K562 (cell line): Measurements from ENCODE around the gene SH3BGRL3. TPM values are rescaled to one million over a fixed set of nuclear protein-coding genes. Genes with fewer than 3 reads are reported as not detected.

ENCODE experiments used
- BCOR ChIP-seq: fragments of 450-650 bp; IDR thresholded peaks from 2 replicates; pipeline ENCODE4 v1.6.1; 2016
- MYNN ChIP-seq, 2 experiments: sonication (generic); formaldehyde crosslinking in 1 of 2; IDR thresholded peaks; 2 replicates each; pipeline versions ENCODE4 v1.5.0 to v1.6.1; 2016 to 2020; ENCODE audit warnings: antibody characterized with exemption in 1 of 2, missing genetic modification reagents in 1 of 2
- NCOA2 ChIP-seq, 2 experiments: fragments of 450-650 bp; IDR thresholded peaks; 2 replicates each; pipeline ENCODE4 v1.6.1; 2018; ENCODE audit warnings: mild to moderate bottlenecking in 2 of 2, moderate library complexity in 1 of 2; ENCODE audit not compliant: partially characterized antibody in 2 of 2
- PPARD ChIP-seq: fragments of 250-450 bp; sonication (Bioruptor Pico); IDR thresholded peaks from 2 replicates; pipeline ENCODE4 v1.8.0; 2022; ENCODE audit warnings: inconsistent platforms, mild to moderate bottlenecking, moderate library complexity
- ZKSCAN1 ChIP-seq: fragments of 150-350 bp; IDR thresholded peaks from 2 replicates; pipeline ENCODE4 v1.6.1; 2016; ENCODE audit warnings: low read depth, low read length
- ZNF133 ChIP-seq: fragments of 250-450 bp; sonication (Bioruptor Pico); IDR thresholded peaks from 2 replicates; pipeline ENCODE4 v1.4.0; 2020; ENCODE audit warnings: mild to moderate bottlenecking
- ZNF143 ChIP-seq: sonication (generic); formaldehyde crosslinking; IDR thresholded peaks from 2 replicates; pipeline ENCODE4 v1.9.0; 2022; ENCODE audit warnings: mild to moderate bottlenecking, missing genetic modification reagents
- polyA plus RNA-seq, 8 experiments: library from polyadenylated mRNA; depleted of rRNA in 4 of 8; stranded (reverse) in 5 of 8; unstranded in 3 of 8; fragments of >200 nt; fragmentation: Nextera tagmentation in 2 of 8; fragmentation: Illumina TruSeq in 1 of 8; extraction: Ambion mirVana in 2 of 8; extraction: Trizol in 1 of 8; gene quantifications; 2 replicates each; pipeline versions ENCODE4 v1.2.1 to v1.2.3, GENCODE V29; 2011 to 2014; ENCODE audit warnings: inconsistent platforms in 1 of 8, missing spikeins in 1 of 8
- total RNA-seq, 7 experiments: library from RNA; depleted of rRNA in 6 of 7; stranded (reverse); fragments of >200 nt in 6 of 7; fragmentation: Illumina TruSeq in 2 of 7; extraction: Trizol in 2 of 7; gene quantifications; 2 replicates each; pipeline versions ENCODE4 v1.2.1 to v1.2.3, GENCODE V29; 2011 to 2021; ENCODE audit warnings: low replicate concordance in 1 of 7
- TF ChIP-seq, protein P1 (sequence below): fragments of 150-350 bp; conservative IDR thresholded peaks from 2 replicates; pipeline ENCODE4 v1.6.1; 2014; ENCODE audit warnings: low read length
- TF ChIP-seq, protein P2 (sequence below), 2 experiments: fragments of 450-650 bp; conservative IDR thresholded peaks; 2 replicates each; pipeline ENCODE4 v1.6.1; 2017; ENCODE audit warnings: mild to moderate bottlenecking in 2 of 2, moderate library complexity in 2 of 2
- TF ChIP-seq, protein P3 (sequence below): fragments of 450-650 bp; IDR thresholded peaks from 2 replicates; pipeline ENCODE4 v1.6.1; 2017; ENCODE audit warnings: antibody characterized with exemption, mild to moderate bottlenecking
- TF ChIP-seq, protein P4 (sequence below), 2 experiments: fragments of 450-650 bp; formaldehyde crosslinking in 1 of 2; IDR thresholded peaks; 2 replicates each; pipeline versions ENCODE4 v1.4.0 to v1.6.1; 2014 to 2020; ENCODE audit warnings: mild to moderate bottlenecking in 2 of 2, borderline replicate concordance in 1 of 2, low read depth in 1 of 2

SH3BGRL3 gene
- total and polyA plus RNA-seq, 9 of the 15 experiments (the other 6 are each of a cell fraction or from before 2014, with no cell fraction given) = 30.3 to 140 (median 54.2) TPM

DNA sequence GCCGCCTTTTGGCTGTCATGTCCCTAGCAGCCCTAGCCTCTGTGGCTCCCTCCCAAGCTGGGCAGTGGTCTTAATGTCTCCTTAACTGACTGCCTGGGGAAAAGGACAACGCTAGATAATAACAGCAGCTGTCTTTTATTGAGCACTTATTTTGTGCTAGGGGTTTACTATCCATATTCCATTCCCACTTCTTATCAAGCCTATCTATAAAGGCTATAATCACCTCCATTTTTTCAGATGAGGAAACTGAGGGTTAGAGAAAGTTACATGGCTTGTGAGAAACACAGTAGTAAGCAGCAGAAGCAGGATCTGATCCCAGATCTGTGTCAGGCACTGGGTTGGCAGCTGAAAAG is 6.2 kb downstream of the SH3BGRL3 start (continued):
- TF ChIP-seq, protein P1, sequence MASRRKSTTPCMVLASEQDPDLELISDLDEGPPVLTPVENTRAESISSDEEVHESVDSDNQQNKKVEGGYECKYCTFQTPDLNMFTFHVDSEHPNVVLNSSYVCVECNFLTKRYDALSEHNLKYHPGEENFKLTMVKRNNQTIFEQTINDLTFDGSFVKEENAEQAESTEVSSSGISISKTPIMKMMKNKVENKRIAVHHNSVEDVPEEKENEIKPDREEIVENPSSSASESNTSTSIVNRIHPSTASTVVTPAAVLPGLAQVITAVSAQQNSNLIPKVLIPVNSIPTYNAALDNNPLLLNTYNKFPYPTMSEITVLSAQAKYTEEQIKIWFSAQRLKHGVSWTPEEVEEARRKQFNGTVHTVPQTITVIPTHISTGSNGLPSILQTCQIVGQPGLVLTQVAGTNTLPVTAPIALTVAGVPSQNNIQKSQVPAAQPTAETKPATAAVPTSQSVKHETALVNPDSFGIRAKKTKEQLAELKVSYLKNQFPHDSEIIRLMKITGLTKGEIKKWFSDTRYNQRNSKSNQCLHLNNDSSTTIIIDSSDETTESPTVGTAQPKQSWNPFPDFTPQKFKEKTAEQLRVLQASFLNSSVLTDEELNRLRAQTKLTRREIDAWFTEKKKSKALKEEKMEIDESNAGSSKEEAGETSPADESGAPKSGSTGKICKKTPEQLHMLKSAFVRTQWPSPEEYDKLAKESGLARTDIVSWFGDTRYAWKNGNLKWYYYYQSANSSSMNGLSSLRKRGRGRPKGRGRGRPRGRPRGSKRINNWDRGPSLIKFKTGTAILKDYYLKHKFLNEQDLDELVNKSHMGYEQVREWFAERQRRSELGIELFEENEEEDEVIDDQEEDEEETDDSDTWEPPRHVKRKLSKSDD = no peak
- 0 out of 2 replicates have a peak, but pooled peaks have one; percentile 10 for TF ChIP-seq BCOR
- no peak for TF ChIP-seq NCOA2 (IDR thresholded peaks at IDR 0.05; ENCODE audit: partially characterized antibody in 2 of 2)
- no peak for TF ChIP-seq ZNF133
- TF ChIP-seq, protein P2, sequence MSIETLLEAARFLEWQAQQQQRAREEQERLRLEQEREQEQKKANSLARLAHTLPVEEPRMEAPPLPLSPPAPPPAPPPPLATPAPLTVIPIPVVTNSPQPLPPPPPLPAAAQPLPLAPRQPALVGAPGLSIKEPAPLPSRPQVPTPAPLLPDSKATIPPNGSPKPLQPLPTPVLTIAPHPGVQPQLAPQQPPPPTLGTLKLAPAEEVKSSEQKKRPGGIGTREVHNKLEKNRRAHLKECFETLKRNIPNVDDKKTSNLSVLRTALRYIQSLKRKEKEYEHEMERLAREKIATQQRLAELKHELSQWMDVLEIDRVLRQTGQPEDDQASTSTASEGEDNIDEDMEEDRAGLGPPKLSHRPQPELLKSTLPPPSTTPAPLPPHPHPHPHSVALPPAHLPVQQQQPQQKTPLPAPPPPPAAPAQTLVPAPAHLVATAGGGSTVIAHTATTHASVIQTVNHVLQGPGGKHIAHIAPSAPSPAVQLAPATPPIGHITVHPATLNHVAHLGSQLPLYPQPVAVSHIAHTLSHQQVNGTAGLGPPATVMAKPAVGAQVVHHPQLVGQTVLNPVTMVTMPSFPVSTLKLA (conservative IDR thresholded peaks at IDR 0.05) = no peak
- TF ChIP-seq, protein P3, sequence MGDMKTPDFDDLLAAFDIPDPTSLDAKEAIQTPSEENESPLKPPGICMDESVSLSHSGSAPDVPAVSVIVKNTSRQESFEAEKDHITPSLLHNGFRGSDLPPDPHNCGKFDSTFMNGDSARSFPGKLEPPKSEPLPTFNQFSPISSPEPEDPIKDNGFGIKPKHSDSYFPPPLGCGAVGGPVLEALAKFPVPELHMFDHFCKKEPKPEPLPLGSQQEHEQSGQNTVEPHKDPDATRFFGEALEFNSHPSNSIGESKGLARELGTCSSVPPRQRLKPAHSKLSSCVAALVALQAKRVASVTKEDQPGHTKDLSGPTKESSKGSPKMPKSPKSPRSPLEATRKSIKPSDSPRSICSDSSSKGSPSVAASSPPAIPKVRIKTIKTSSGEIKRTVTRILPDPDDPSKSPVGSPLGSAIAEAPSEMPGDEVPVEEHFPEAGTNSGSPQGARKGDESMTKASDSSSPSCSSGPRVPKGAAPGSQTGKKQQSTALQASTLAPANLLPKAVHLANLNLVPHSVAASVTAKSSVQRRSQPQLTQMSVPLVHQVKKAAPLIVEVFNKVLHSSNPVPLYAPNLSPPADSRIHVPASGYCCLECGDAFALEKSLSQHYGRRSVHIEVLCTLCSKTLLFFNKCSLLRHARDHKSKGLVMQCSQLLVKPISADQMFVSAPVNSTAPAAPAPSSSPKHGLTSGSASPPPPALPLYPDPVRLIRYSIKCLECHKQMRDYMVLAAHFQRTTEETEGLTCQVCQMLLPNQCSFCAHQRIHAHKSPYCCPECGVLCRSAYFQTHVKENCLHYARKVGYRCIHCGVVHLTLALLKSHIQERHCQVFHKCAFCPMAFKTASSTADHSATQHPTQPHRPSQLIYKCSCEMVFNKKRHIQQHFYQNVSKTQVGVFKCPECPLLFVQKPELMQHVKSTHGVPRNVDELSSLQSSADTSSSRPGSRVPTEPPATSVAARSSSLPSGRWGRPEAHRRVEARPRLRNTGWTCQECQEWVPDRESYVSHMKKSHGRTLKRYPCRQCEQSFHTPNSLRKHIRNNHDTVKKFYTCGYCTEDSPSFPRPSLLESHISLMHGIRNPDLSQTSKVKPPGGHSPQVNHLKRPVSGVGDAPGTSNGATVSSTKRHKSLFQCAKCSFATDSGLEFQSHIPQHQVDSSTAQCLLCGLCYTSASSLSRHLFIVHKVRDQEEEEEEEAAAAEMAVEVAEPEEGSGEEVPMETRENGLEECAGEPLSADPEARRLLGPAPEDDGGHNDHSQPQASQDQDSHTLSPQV = peak; percentile 23; the same call in 1 of the 2 replicates
- TF ChIP-seq, protein P4, sequence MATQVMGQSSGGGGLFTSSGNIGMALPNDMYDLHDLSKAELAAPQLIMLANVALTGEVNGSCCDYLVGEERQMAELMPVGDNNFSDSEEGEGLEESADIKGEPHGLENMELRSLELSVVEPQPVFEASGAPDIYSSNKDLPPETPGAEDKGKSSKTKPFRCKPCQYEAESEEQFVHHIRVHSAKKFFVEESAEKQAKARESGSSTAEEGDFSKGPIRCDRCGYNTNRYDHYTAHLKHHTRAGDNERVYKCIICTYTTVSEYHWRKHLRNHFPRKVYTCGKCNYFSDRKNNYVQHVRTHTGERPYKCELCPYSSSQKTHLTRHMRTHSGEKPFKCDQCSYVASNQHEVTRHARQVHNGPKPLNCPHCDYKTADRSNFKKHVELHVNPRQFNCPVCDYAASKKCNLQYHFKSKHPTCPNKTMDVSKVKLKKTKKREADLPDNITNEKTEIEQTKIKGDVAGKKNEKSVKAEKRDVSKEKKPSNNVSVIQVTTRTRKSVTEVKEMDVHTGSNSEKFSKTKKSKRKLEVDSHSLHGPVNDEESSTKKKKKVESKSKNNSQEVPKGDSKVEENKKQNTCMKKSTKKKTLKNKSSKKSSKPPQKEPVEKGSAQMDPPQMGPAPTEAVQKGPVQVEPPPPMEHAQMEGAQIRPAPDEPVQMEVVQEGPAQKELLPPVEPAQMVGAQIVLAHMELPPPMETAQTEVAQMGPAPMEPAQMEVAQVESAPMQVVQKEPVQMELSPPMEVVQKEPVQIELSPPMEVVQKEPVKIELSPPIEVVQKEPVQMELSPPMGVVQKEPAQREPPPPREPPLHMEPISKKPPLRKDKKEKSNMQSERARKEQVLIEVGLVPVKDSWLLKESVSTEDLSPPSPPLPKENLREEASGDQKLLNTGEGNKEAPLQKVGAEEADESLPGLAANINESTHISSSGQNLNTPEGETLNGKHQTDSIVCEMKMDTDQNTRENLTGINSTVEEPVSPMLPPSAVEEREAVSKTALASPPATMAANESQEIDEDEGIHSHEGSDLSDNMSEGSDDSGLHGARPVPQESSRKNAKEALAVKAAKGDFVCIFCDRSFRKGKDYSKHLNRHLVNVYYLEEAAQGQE (IDR thresholded peaks at IDR 0.05; ENCODE audit: borderline replicate concordance) = no peak
- TF ChIP-seq, protein P4 (CRISPR knock-in tag; IDR thresholded peaks at IDR 0.05; ENCODE audit: low read depth) = no peak
- TF ChIP-seq MYNN (IDR thresholded peaks at IDR 0.05) = no peak
- TF ChIP-seq MYNN (CRISPR knock-in tag; IDR thresholded peaks at IDR 0.05) = no peak
- no peak for TF ChIP-seq ZKSCAN1
- TF ChIP-seq ZNF143 (CRISPR knock-in tag) = peak; percentile 35; the same call in 1 of the 2 replicates
- no peak for TF ChIP-seq PPARD (CRISPR knock-in tag)
